ENCODE results near the gene EHMT1.

EHMT1 gene

GRCh38 chr9:137798142-137798541, 179.3 kb downstream of the EHMT1 start:
- no peaks in the 10 kb centered on the region for H3K27me3 ChIP-seq (ENCODE audit: insufficient read depth, low read depth, severe bottlenecking)
- H3K9me3 ChIP-seq (ENCODE audit: severe bottlenecking), result no peaks in the 10 kb centered on the region
- peaks cover 74% of the 10 kb centered on the region for H3K36me3 ChIP-seq
- no peak overlapping the region for H3K27ac ChIP-seq
- DNase-seq, result no peak
- TF ChIP-seq CTCF (IDR thresholded peaks at IDR 0.05; ENCODE audit: low read depth, low read length), result no peak
- H3K4me3 ChIP-seq (ENCODE audit: low read depth, low read length), result no peak overlapping the region

GRCh38 chr9:137798901-137799629, 180.3 kb downstream of the EHMT1 start:
- no peak for DNase-seq
- peaks cover 74% of the 10 kb centered on the region for H3K36me3 ChIP-seq
- no peak for TF ChIP-seq CTCF (IDR thresholded peaks at IDR 0.05; ENCODE audit: low read depth, low read length)
- H3K27me3 ChIP-seq (ENCODE audit: insufficient read depth, low read depth, severe bottlenecking), result no peaks in the 10 kb centered on the region
- no peaks in the 10 kb centered on the region for H3K9me3 ChIP-seq (ENCODE audit: severe bottlenecking)
- H3K4me3 ChIP-seq (ENCODE audit: low read depth, low read length), result no peak overlapping the region
- H3K27ac ChIP-seq, result no peak overlapping the region

GRCh38 chr9:137799630-137799983, 180.8 kb downstream of the EHMT1 start:
- no peak for TF ChIP-seq CTCF (IDR thresholded peaks at IDR 0.05; ENCODE audit: low read depth, low read length)
- no peaks in the 10 kb centered on the region for H3K9me3 ChIP-seq (ENCODE audit: severe bottlenecking)
- H3K27me3 ChIP-seq (ENCODE audit: insufficient read depth, low read depth, severe bottlenecking), result no peaks in the 10 kb centered on the region
- H3K4me3 ChIP-seq (ENCODE audit: low read depth, low read length), result no peak overlapping the region
- DNase-seq, result no peak
- peaks cover 77% of the 10 kb centered on the region for H3K36me3 ChIP-seq
- H3K27ac ChIP-seq, result no peak overlapping the region

- Histone ChIP-seq H3K27ac (no peak overlapping the region), H3K27me3 (ENCODE audit: insufficient read depth, low read depth, severe bottlenecking) (no peaks in the 10 kb centered on the region), H3K4me3 (ENCODE audit: low read depth, low read length) (no peak overlapping the region), H3K36me3 (peaks cover 75% of the 10 kb centered on the region), H3K9me3 (ENCODE audit: severe bottlenecking) (no peaks in the 10 kb centered on the region)
- TF ChIP-seq CTCF (IDR thresholded peaks at IDR 0.05; ENCODE audit: low read depth, low read length), result no peak
- DNase-seq, result no peak
Measured at GRCh38 chr9:137800196-137801022, 181.6 kb downstream of the EHMT1 start.

- Histone ChIP-seq H3K36me3 (peaks cover 70% of the 10 kb centered on the region), H3K4me3 (ENCODE audit: low read depth, low read length) (no peak overlapping the region), H3K9me3 (ENCODE audit: severe bottlenecking) (no peaks in the 10 kb centered on the region), H3K27me3 (ENCODE audit: insufficient read depth, low read depth, severe bottlenecking) (no peaks in the 10 kb centered on the region), H3K27ac (no peak overlapping the region)
- DNase-seq, result no peak
- no peak for TF ChIP-seq CTCF (IDR thresholded peaks at IDR 0.05; ENCODE audit: low read depth, low read length)
Measured at GRCh38 chr9:137801023-137801319, 182.2 kb downstream of the EHMT1 start.
